OCI-LY3 (cell line): ENCODE data around the gene ZBTB49.

Experiments used
- H2AFZ ChIP-seq: fragments of 200-600, 300-600 bp; shearing (Covaris generic); 2 replicates; pipeline ENCODE4 v1.6.0; 2014; ENCODE audit warnings: antibody characterized with exemption, low read depth, low read length
- H3K27ac ChIP-seq: fragments of 200-600, 300-600 bp; sonication (generic); 2 replicates; pipeline ENCODE4 v1.5.1; 2014; ENCODE audit warnings: mild to moderate bottlenecking, low read length, moderate library complexity, mixed read lengths
- H3K27me3 ChIP-seq: fragments of 200-600, 300-600 bp; sonication (generic); 2 replicates; pipeline ENCODE4 v1.6.1; 2014; ENCODE audit warnings: low read depth, low read length, mixed read lengths
- H3K36me3 ChIP-seq: fragments of 200-600, 300-600 bp; sonication (generic); replicated peaks from 2 replicates; pipeline ENCODE3; 2014; ENCODE audit warnings: low read depth, low read length, mixed read lengths
- H3K4me1 ChIP-seq: fragments of 300-600, 200-600 bp; sonication (generic); 2 replicates; pipeline ENCODE4 v1.6.1; 2014; ENCODE audit warnings: low read length, mixed read lengths
- H3K4me2 ChIP-seq: fragments of 200-600, 300-600 bp; sonication (generic); 2 replicates; pipeline ENCODE4 v1.6.1; 2014; ENCODE audit warnings: low read length, mixed read lengths
- H3K4me3 ChIP-seq: fragments of 300-600, 200-600 bp; sonication (generic); 2 replicates; pipeline ENCODE4 v1.5.1; 2014; ENCODE audit warnings: antibody characterized with exemption, mild to moderate bottlenecking, low read length, moderate library complexity
- H3K79me2 ChIP-seq: fragments of 300-600, 200-600 bp; shearing (Covaris generic); 2 replicates; pipeline ENCODE4 v1.6.1; 2014; ENCODE audit warnings: mild to moderate bottlenecking, low read length, mixed read lengths
- H3K9ac ChIP-seq: fragments of 300-600, 200-600 bp; shearing (Covaris generic); 2 replicates; pipeline ENCODE4 v1.6.0; 2014; ENCODE audit warnings: mild to moderate bottlenecking, low read length, moderate library complexity
- H3K9me3 ChIP-seq: fragments of 200-600, 300-600 bp; shearing (Covaris generic); 2 replicates; pipeline ENCODE4 v1.6.1; 2014; ENCODE audit warnings: low read length, mixed read lengths; ENCODE audit not compliant: insufficient read depth
- H4K20me1 ChIP-seq: fragments of 200-600, 300-600 bp; sonication (generic); 2 replicates; pipeline ENCODE4 v1.6.1; 2016; ENCODE audit warnings: low read length, mixed read lengths; ENCODE audit not compliant: insufficient read depth
- CTCF ChIP-seq: fragments of 200-600, 300-600 bp; sonication (generic); IDR thresholded peaks from 2 replicates; pipeline ENCODE4 v1.5.1; 2014; ENCODE audit warnings: antibody characterized with exemption, low read length, low read depth
- EZH2phosphoT487 ChIP-seq: fragments of 200-600 bp; shearing (Covaris generic); IDR thresholded peaks from 2 replicates; pipeline ENCODE4 v1.6.1; 2018; ENCODE audit warnings: antibody characterized with exemption, mixed run types, low read depth

ZBTB49 gene

DNA sequence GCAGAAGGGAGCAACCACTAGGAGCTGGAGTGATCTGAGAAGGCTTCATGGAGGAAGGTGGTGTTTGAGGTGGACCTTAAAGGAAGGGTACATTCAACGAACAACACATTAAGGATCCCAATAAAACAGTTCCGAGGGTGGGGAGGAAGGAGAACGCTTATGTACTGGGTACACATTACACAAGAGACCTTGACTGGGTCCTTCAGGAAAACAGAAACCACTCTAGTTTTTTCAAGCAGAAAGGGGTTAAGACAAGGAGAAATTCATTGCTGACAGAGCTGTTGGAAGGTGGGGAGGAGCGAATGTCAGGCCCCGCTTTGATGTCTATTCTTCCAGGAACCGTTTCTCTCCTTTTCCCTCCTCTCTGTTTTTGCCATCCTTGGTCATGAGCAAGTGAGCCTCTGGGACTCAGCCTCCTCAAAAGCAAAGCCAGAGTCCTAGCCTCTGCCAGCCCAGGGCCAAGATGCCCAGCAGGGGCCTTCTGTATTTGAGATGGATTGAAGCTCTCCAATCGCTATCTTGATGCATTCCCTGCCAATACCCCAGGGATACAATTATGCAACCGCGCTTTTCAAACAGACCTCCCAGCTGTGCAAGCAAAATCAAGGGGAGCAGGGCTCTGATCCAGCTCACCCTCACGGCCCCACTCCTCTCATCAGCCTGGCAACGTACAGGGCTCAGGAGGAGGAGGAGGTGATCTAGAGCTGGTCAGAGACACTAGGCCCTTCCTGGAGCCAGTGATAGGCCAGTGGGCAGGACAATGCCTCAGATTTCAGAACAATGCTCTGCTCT lies 48.4 kb downstream of the ZBTB49 start:
- Histone ChIP-seq H3K79me2 (peaks cover 15% of the 10 kb centered on the region), H4K20me1 (no peaks in the 10 kb centered on the region), H3K9ac (no peak overlapping the region), H3K4me3 (no peak overlapping the region), H2AFZ (no peak overlapping the region), H3K9me3 (no peaks in the 10 kb centered on the region), H3K27ac (no peak overlapping the region), H3K36me3 (peaks cover 2% of the 10 kb centered on the region), H3K4me2 (no peak overlapping the region), H3K27me3 (no peaks in the 10 kb centered on the region), H3K4me1 (peaks cover 45% of the 10 kb centered on the region)
- TF ChIP-seq CTCF (no peak), EZH2phosphoT487 (no peak)

- no peak overlapping the region for H2AFZ ChIP-seq
- H3K9ac ChIP-seq, result no peak overlapping the region
- peaks cover 45% of the 10 kb centered on the region for H3K4me1 ChIP-seq
- H3K79me2 ChIP-seq, result peaks cover 26% of the 10 kb centered on the region
- TF ChIP-seq EZH2phosphoT487 (no peak), CTCF (no peak)
- H3K27me3 ChIP-seq, result no peaks in the 10 kb centered on the region
- H3K36me3 ChIP-seq, result peaks cover 8% of the 10 kb centered on the region
- H3K9me3 ChIP-seq, result no peaks in the 10 kb centered on the region
- no peaks in the 10 kb centered on the region for H4K20me1 ChIP-seq
- no peak overlapping the region for H3K4me3 ChIP-seq
- no peak overlapping the region for H3K4me2 ChIP-seq
- no peak overlapping the region for H3K27ac ChIP-seq
These were observed 49.5 kb downstream of the ZBTB49 start for GRCh38 chr4:4339504-4340085.

- H3K36me3 ChIP-seq, result peaks cover 18% of the 10 kb centered on the region
- TF ChIP-seq EZH2phosphoT487 (no peak), CTCF (no peak)
- peak overlapping the region; percentile 99 for H3K4me2 ChIP-seq
- peak overlapping the region; percentile 97 for H3K9ac ChIP-seq
- peaks cover 59% of the 10 kb centered on the region for H3K4me1 ChIP-seq
- no peak overlapping the region for H2AFZ ChIP-seq
- no peaks in the 10 kb centered on the region; the same call in 1 of the 2 replicates for H4K20me1 ChIP-seq
- no peaks in the 10 kb centered on the region for H3K9me3 ChIP-seq
- H3K27me3 ChIP-seq, result no peaks in the 10 kb centered on the region
- H3K79me2 ChIP-seq, result peaks cover 42% of the 10 kb centered on the region
- H3K4me3 ChIP-seq, result peak overlapping the region; percentile 90
- H3K27ac ChIP-seq, result peak overlapping the region; percentile 96
These were observed 52.0 kb downstream of the ZBTB49 start for GRCh38 chr4:4341861-4342650.

DNA sequence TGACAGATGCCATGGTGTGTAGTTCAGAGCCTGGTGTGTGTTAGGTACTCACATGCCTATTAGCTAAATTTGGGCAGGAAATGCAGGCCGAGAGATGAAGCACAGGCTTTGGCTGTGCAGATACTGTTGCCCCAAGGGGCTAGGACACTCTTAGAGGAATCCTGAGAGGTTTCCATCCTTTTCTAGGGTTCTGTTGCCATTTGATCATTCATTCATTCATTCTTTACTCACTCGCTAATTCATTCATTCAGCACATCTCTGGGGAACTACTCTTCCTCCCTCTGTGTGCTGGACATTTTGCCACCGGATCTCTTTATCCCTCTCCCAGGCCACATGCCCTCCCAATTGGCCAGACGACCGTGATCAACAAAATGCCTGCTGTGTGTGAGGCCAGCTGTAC lies 53.0 kb downstream of the ZBTB49 start:
- TF ChIP-seq EZH2phosphoT487, result no peak
- no peak for TF ChIP-seq CTCF
- H3K4me1 ChIP-seq, result peaks cover 65% of the 10 kb centered on the region
- H3K9me3 ChIP-seq, result no peaks in the 10 kb centered on the region
- peaks cover 26% of the 10 kb centered on the region for H3K36me3 ChIP-seq
- H3K27me3 ChIP-seq, result no peaks in the 10 kb centered on the region
- H3K27ac ChIP-seq, result peak overlapping the region; percentile 96
- peaks cover 42% of the 10 kb centered on the region for H3K79me2 ChIP-seq
- peak overlapping the region; percentile 99 for H3K4me2 ChIP-seq
- no peak overlapping the region for H2AFZ ChIP-seq
- H3K4me3 ChIP-seq, result peak overlapping the region; percentile 90
- peaks cover 3% of the 10 kb centered on the region; the same call in 1 of the 2 replicates for H4K20me1 ChIP-seq
- peak overlapping the region; percentile 97 for H3K9ac ChIP-seq
